ENCODE measurements around the gene LRIG3. TPM values are rescaled to one million over a fixed set of nuclear protein-coding genes. Genes with fewer than 3 reads are reported as not detected.

LRIG3 gene
- total and polyA plus RNA-seq, 2 of the 4 experiments (the other 2 are of a cell fraction), result 26.4 to 71.2 TPM

- H2BK5ac ChIP-seq (ENCODE audit: low read depth, low read length, poor library complexity, severe bottlenecking), result no peak overlapping the region
- no peak for DNase-seq
- in situ Hi-C loops (cut with MboI; ENCODE audit: low sequenced_read_pairs), result no loop called here
These were observed 4.3 kb upstream of the LRIG3 start for GRCh38 chr12:58924652-58925051.

More at GRCh38 chr12:58924652-58925051, 4.3 kb upstream of the LRIG3 start:
- no peaks in the 10 kb centered on the region for H4K20me1 ChIP-seq (ENCODE audit: insufficient read depth, low read length)
- intact Hi-C loops (cut with micrococcal nuclease), result no loop called here
- ATAC-seq (ENCODE audit: low read depth), result no peak
- H3K9me1 ChIP-seq (ENCODE audit: insufficient read depth, low read length), result no peaks in the 10 kb centered on the region
- no peak overlapping the region for H2BK20ac ChIP-seq (ENCODE audit: low read depth, low read length)
- H3K18ac ChIP-seq (ENCODE audit: low read depth, low read length), result no peak overlapping the region
- no TSS peak for BruUV-seq (replicated peaks)
- H3K27me3 ChIP-seq (ENCODE audit: control insufficient read depth, insufficient read depth, low read length), result no peaks in the 10 kb centered on the region
- H3K9ac ChIP-seq (ENCODE audit: low read depth, low read length), result no peak overlapping the region
- H2BK120ac ChIP-seq (ENCODE audit: low read depth, low read length), result no peak overlapping the region
- no peak overlapping the region for H4K8ac ChIP-seq (ENCODE audit: low read depth in 2 of 2, low read length in 2 of 2)
- POLR2A ChIA-PET (ENCODE audit: unreplicated experiment), result no interaction called here
- H4K91ac ChIP-seq (ENCODE audit: insufficient read depth, low read depth, low read length), result no peak overlapping the region
- H3K4me2 ChIP-seq (ENCODE audit: low read depth, low read length), result no peak overlapping the region
- H3K36me3 ChIP-seq (ENCODE audit: control insufficient read depth, insufficient read depth, low read length), result no peaks in the 10 kb centered on the region
- no peaks in the 10 kb centered on the region for H3K79me1 ChIP-seq (ENCODE audit: low read depth in 1 of 2, low read length in 2 of 2)
- H3K27ac ChIP-seq (ENCODE audit: insufficient read depth, low read length), result no peak overlapping the region
- no peak overlapping the region for H3K23ac ChIP-seq (ENCODE audit: low read depth, low read length)
- no peak overlapping the region for H3K4me3 ChIP-seq (ENCODE audit: insufficient read depth, low read depth, low read length)
- no CpG with 5 or more reads among the region's 1 CpG for WGBS, 2 experiments (ENCODE audit: extremely low coverage in 2 of 2, insufficient read length in 1 of 2)
- CTCF ChIA-PET, result interaction anchor here (0.5 to 1.2 kb wide), 2 partner anchors 10 to 479 kb away, joined by 3 to 6 read pairs; no protein-coding TSS in a partner anchor
- no peak overlapping the region for H3K56ac ChIP-seq (ENCODE audit: extremely low read depth, insufficient read depth, low read length)
- H3K9me3 ChIP-seq (ENCODE audit: control insufficient read depth, insufficient read depth, low read length), result no peaks in the 10 kb centered on the region
- H2BK15ac ChIP-seq (ENCODE audit: low read depth, low read length), result no peak overlapping the region
- dilution Hi-C loops (cut with HindIII; ENCODE audit: low sequenced_read_pairs, unreplicated experiment), result no loop called here
- H3K14ac ChIP-seq (replicated peaks; ENCODE audit: low read depth, low read length), result no peak overlapping the region
- no peaks in the 10 kb centered on the region; the same call in none of the 2 replicates for H3K4me1 ChIP-seq (ENCODE audit: control insufficient read depth, insufficient read depth, low read length)
- no peak overlapping the region for H2AK5ac ChIP-seq (ENCODE audit: low read depth, low read length)
- no peak overlapping the region for H2AK9ac ChIP-seq (replicated peaks; ENCODE audit: low read depth, low read length, poor library complexity)
- TF ChIP-seq ELK1 (IDR thresholded peaks at IDR 0.05; ENCODE audit: borderline replicate concordance, low read depth, low read length) (no peak), POLR2A (IDR thresholded peaks at IDR 0.05; ENCODE audit: low read depth, low read length) (no peak), MAFK (IDR thresholded peaks at IDR 0.05; ENCODE audit: low read depth, low read length) (no peak), MXI1 (IDR thresholded peaks at IDR 0.05; ENCODE audit: borderline replicate concordance, low read depth, low read length) (no peak), SMC3 (IDR thresholded peaks at IDR 0.05; ENCODE audit: low read depth, low read length) (no peak), FOS (IDR thresholded peaks at IDR 0.05; ENCODE audit: low read depth, low read length) (no peak), RFX5 (IDR thresholded peaks at IDR 0.05; ENCODE audit: low read depth, low read length) (no peak), BHLHE40 (IDR thresholded peaks at IDR 0.05; ENCODE audit: low read depth, low read length) (no peak), MAZ (IDR thresholded peaks at IDR 0.05; ENCODE audit: borderline replicate concordance, low read depth, low read length) (no peak), CEBPB (IDR thresholded peaks at IDR 0.05; ENCODE audit: low read depth, low read length) (no peak), RAD21 (IDR thresholded peaks at IDR 0.05; ENCODE audit: low read length) (no peak), NFE2L2 (IDR thresholded peaks at IDR 0.05; ENCODE audit: low read depth, low read length) (no peak), RCOR1 (IDR thresholded peaks at IDR 0.05; ENCODE audit: insufficient replicate concordance, low read length) (no peak), CHD1 (IDR thresholded peaks at IDR 0.05; ENCODE audit: low read depth, low read length) (no peak), USF2 (IDR thresholded peaks at IDR 0.05; ENCODE audit: low read depth, low read length) (no peak)
- TF ChIP-seq, protein P1, sequence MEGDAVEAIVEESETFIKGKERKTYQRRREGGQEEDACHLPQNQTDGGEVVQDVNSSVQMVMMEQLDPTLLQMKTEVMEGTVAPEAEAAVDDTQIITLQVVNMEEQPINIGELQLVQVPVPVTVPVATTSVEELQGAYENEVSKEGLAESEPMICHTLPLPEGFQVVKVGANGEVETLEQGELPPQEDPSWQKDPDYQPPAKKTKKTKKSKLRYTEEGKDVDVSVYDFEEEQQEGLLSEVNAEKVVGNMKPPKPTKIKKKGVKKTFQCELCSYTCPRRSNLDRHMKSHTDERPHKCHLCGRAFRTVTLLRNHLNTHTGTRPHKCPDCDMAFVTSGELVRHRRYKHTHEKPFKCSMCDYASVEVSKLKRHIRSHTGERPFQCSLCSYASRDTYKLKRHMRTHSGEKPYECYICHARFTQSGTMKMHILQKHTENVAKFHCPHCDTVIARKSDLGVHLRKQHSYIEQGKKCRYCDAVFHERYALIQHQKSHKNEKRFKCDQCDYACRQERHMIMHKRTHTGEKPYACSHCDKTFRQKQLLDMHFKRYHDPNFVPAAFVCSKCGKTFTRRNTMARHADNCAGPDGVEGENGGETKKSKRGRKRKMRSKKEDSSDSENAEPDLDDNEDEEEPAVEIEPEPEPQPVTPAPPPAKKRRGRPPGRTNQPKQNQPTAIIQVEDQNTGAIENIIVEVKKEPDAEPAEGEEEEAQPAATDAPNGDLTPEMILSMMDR (conservative IDR thresholded peaks at IDR 0.05; ENCODE audit: low read depth, low read length), result no peak
- H3K4ac ChIP-seq (ENCODE audit: low read depth, low read length), result no peak overlapping the region
- no peak overlapping the region for H4K5ac ChIP-seq (ENCODE audit: low read depth, low read length)
- no peak overlapping the region for H2AFZ ChIP-seq (replicated peaks; ENCODE audit: low read length, poor library complexity)
